H1 (cell line): ENCODE data around the gene SLC25A45. TPM values are rescaled to one million over a fixed set of nuclear protein-coding genes. Genes with fewer than 3 reads are reported as not detected.

ENCODE experiments used
- polyA plus RNA-seq, 7 experiments: library from polyadenylated mRNA; depleted of rRNA in 3 of 7; stranded (reverse) in 5 of 7; unstranded in 2 of 7; fragments of >200 nt in 5 of 7; fragments of 200-250 nt in 2 of 7; gene quantifications; 1 replicate in 5 of 7; 2 replicates in 1 of 7; 4 replicates in 1 of 7; pipeline versions ENCODE4 v1.2.1 to v1.2.3, GENCODE V29; 2011 to 2013; ENCODE audit warnings: missing spikeins in 2 of 7, mixed read lengths in 2 of 7
- total RNA-seq: library from RNA; stranded (reverse); fragmentation: NEBNext Ultra II Directional; extraction: Animal tissue kit (Norgen Biotek cat#: 25700); gene quantifications from 2 replicates; pipeline ENCODE4 v1.2.1, GENCODE V29; 2021
- TF ChIP-seq, protein P1 (sequence below), 3 experiments: IDR thresholded peaks; 1 replicate in 2 of 3; 2 replicates in 1 of 3; pipeline versions ENCODE4 v1.5.1 to v1.6.1; 2011; ENCODE audit warnings: low read length in 3 of 3, mild to moderate bottlenecking in 3 of 3, inconsistent platforms in 2 of 3, low read depth in 1 of 3, moderate library complexity in 1 of 3; ENCODE audit not compliant: insufficient read depth in 1 of 3; ENCODE audit errors: control extremely low read depth in 1 of 3

SLC25A45 gene
- total and polyA plus RNA-seq, 2 of the 8 experiments (the other 6 are each of a cell fraction or from before 2014, with no cell fraction given), result 0.54 to 0.59 TPM

- TF ChIP-seq, protein P1, sequence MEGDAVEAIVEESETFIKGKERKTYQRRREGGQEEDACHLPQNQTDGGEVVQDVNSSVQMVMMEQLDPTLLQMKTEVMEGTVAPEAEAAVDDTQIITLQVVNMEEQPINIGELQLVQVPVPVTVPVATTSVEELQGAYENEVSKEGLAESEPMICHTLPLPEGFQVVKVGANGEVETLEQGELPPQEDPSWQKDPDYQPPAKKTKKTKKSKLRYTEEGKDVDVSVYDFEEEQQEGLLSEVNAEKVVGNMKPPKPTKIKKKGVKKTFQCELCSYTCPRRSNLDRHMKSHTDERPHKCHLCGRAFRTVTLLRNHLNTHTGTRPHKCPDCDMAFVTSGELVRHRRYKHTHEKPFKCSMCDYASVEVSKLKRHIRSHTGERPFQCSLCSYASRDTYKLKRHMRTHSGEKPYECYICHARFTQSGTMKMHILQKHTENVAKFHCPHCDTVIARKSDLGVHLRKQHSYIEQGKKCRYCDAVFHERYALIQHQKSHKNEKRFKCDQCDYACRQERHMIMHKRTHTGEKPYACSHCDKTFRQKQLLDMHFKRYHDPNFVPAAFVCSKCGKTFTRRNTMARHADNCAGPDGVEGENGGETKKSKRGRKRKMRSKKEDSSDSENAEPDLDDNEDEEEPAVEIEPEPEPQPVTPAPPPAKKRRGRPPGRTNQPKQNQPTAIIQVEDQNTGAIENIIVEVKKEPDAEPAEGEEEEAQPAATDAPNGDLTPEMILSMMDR (IDR thresholded peaks at IDR 0.05; ENCODE audit: control extremely low read depth in 1 of 3, insufficient read depth in 1 of 3, low read depth in 1 of 3, low read length in 3 of 3), result no peak
Measured at GRCh38 chr11:65410936-65411680, 28.7 kb upstream of the SLC25A45 start (continued).
